NT2/D1 (cell line): Measurements from ENCODE around the gene MMP19.

ENCODE experiments used
- SUZ12 ChIP-seq: IDR thresholded peaks from 2 replicates; pipeline ENCODE4 v1.6.1; 2011; ENCODE audit not compliant: insufficient read length, insufficient read depth; ENCODE audit errors: extremely low read depth
- YY1 ChIP-seq: IDR thresholded peaks from 2 replicates; pipeline ENCODE4 v1.6.1; 2011; ENCODE audit not compliant: insufficient read length, insufficient read depth
- ZNF274 ChIP-seq: IDR thresholded peaks from 2 replicates; pipeline ENCODE4 v1.6.1; 2011; ENCODE audit warnings: mild to moderate bottlenecking, low read depth, low read length

GRCh38 chr12:55816881-55817344 is 25.8 kb downstream of the MMP19 start:
- TF ChIP-seq ZNF274 (no peak), YY1 (no peak), SUZ12 (no peak)
